ENCODE measurements around the gene CD3D. TPM values are rescaled to one million over a fixed set of nuclear protein-coding genes. Genes with fewer than 3 reads are reported as not detected.

Gene CD3D
- total RNA-seq, 2 experiments from 2014 or later, result not detected

- H2AFZ ChIP-seq (ENCODE audit: low read length), result peak overlapping the region; percentile 89
- BruUV-seq (replicated peaks), result no TSS peak
Measured at GRCh38 chr11:118304227-118304567, 38.3 kb downstream of the CD3D start.

GRCh38 chr11:118301600-118302195, 40.8 kb downstream of the CD3D start:
- H2AFZ ChIP-seq (ENCODE audit: low read length), result no peak overlapping the region
- TF ChIP-seq EZH2phosphoT487 (IDR thresholded peaks at IDR 0.05; ENCODE audit: borderline replicate concordance, low read depth, low read length), result no peak
- no peak for TF ChIP-seq CTCF (conservative IDR thresholded peaks at IDR 0.05; ENCODE audit: low read length)
- DNase-seq (ENCODE audit: low spot score), result no peak
- H3K36me3 ChIP-seq (ENCODE audit: insufficient read depth, low read length), result no peaks in the 10 kb centered on the region
- H4K20me1 ChIP-seq (ENCODE audit: insufficient read depth, low read length), result no peaks in the 10 kb centered on the region
- POLR2A ChIA-PET, result interaction anchor here (0.6 to 1.1 kb wide), 5 partner anchors 13 to 120 kb away, joined by 3 to 5 read pairs (median 4); partner anchors contain the start of gene CD3D
- no peaks in the 10 kb centered on the region for H3K9me2 ChIP-seq (ENCODE audit: insufficient read depth, low read length)
- CTCF ChIA-PET (ENCODE audit: unreplicated experiment), result no interaction called here
- no peak overlapping the region for H3K4me3 ChIP-seq (ENCODE audit: low read depth, low read length, poor library complexity, severe bottlenecking)
- no peaks in the 10 kb centered on the region for H3K79me2 ChIP-seq (ENCODE audit: insufficient read depth, low read depth, low read length)
- intact Hi-C loops (cut with micrococcal nuclease; ENCODE audit: unreplicated experiment), result no loop called here
- BruUV-seq (replicated peaks), result no TSS peak
- H3K9me3 ChIP-seq (ENCODE audit: low read length), result no peaks in the 10 kb centered on the region
- H3K27ac ChIP-seq (ENCODE audit: low read depth, low read length, poor library complexity, severe bottlenecking), result no peak overlapping the region
- H3K4me1 ChIP-seq (ENCODE audit: insufficient read depth, low read length, poor library complexity, severe bottlenecking), result peaks cover 13% of the 10 kb centered on the region
- H3K4me2 ChIP-seq (ENCODE audit: low read length), result no peak overlapping the region

More at GRCh38 chr11:118304227-118304567, 38.3 kb downstream of the CD3D start:
- DNase-seq (ENCODE audit: low spot score), result no peak
- Histone ChIP-seq H3K4me1 (ENCODE audit: insufficient read depth, low read length, poor library complexity, severe bottlenecking) (peaks cover 13% of the 10 kb centered on the region), H3K9me2 (ENCODE audit: insufficient read depth, low read length) (no peaks in the 10 kb centered on the region), H3K79me2 (ENCODE audit: insufficient read depth, low read depth, low read length) (no peaks in the 10 kb centered on the region), H3K27ac (ENCODE audit: low read depth, low read length, poor library complexity, severe bottlenecking) (no peak overlapping the region), H3K4me2 (ENCODE audit: low read length) (peak overlapping the region; percentile 39), H3K4me3 (ENCODE audit: low read depth, low read length, poor library complexity, severe bottlenecking) (no peak overlapping the region), H3K9me3 (ENCODE audit: low read length) (no peaks in the 10 kb centered on the region), H3K36me3 (ENCODE audit: insufficient read depth, low read length) (no peaks in the 10 kb centered on the region), H4K20me1 (ENCODE audit: insufficient read depth, low read length) (no peaks in the 10 kb centered on the region)
- ChIA-PET POLR2A (interaction anchor here (0.9 to 1.8 kb wide), 4 partner anchors 11 to 439 kb away, joined by 3 to 4 read pairs (median 4); partner anchors contain the start of gene MPZL3), CTCF (ENCODE audit: unreplicated experiment) (no interaction called here)
- intact Hi-C loops (cut with micrococcal nuclease; ENCODE audit: unreplicated experiment), result no loop called here
- TF ChIP-seq CTCF (conservative IDR thresholded peaks at IDR 0.05; ENCODE audit: low read length) (no peak), EZH2phosphoT487 (IDR thresholded peaks at IDR 0.05; ENCODE audit: borderline replicate concordance, low read depth, low read length) (no peak)

DNA sequence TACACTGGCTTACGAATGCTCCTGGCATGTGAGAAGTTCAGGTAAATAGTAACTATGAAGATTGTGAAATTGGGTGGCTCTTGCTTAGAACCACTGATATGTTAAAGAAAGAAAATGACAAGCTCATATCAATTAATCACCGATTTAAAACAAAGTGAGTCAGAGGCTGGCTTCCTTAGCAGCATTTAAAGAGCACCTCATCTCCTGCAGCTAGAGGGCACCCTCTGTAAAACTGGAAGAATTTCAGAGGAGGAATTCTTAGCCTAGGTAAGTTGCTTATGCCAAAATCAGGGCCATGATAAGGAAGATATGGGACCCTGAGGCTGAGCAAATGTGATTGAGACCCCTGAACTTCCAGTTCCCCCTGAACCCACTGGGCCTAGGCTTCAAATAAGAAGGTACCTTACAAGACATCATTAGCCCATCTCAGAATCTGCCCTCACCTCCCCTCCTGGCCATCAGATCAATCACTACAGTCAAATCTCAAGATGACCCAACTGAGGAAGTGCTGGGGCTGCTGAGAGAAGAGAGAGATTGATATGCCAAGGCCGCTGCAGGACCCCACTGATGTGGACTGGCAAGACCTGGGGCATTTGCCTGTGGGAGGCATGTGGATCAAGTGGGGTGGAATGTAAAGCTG, 46.6 kb downstream of the CD3D start:
- intact Hi-C loops (cut with micrococcal nuclease; ENCODE audit: unreplicated experiment), result loop anchor here (1.0 to 5.0 kb wide), 2 partner anchors 57 to 191 kb away; no protein-coding TSS in a partner anchor
- POLR2A ChIA-PET, result interaction anchor here (0.6 to 1.3 kb wide), 7 partner anchors 9 to 527 kb away, joined by 3 to 5 read pairs (median 4); no protein-coding TSS in a partner anchor
- Histone ChIP-seq H3K9me2 (ENCODE audit: insufficient read depth, low read length) (no peaks in the 10 kb centered on the region), H3K4me3 (ENCODE audit: low read depth, low read length, poor library complexity, severe bottlenecking) (no peak overlapping the region), H3K36me3 (ENCODE audit: insufficient read depth, low read length) (no peaks in the 10 kb centered on the region), H3K9me3 (ENCODE audit: low read length) (no peaks in the 10 kb centered on the region), H4K20me1 (ENCODE audit: insufficient read depth, low read length) (no peaks in the 10 kb centered on the region), H3K4me1 (ENCODE audit: insufficient read depth, low read length, poor library complexity, severe bottlenecking) (peaks cover 6% of the 10 kb centered on the region), H3K27ac (ENCODE audit: low read depth, low read length, poor library complexity, severe bottlenecking) (no peak overlapping the region), H2AFZ (ENCODE audit: low read length) (peak overlapping the region; percentile 67), H3K4me2 (ENCODE audit: low read length) (no peak overlapping the region), H3K79me2 (ENCODE audit: insufficient read depth, low read depth, low read length) (no peaks in the 10 kb centered on the region)
- CTCF ChIA-PET (ENCODE audit: unreplicated experiment), result interaction anchor here (0.6 to 1.7 kb wide), 8 partner anchors 9 to 97 kb away, joined by 3 to 10 read pairs (median 4); no protein-coding TSS in a partner anchor
- TF ChIP-seq EZH2phosphoT487 (IDR thresholded peaks at IDR 0.05; ENCODE audit: borderline replicate concordance, low read depth, low read length) (no peak), CTCF (conservative IDR thresholded peaks at IDR 0.05; ENCODE audit: low read length) (peak; percentile 91)
- BruUV-seq (replicated peaks), result no TSS peak
- DNase-seq (ENCODE audit: low spot score), result peak; percentile 67
